Peyer's patch (tissue), 4 donors: Measurements from ENCODE around the gene ABL2. TPM values are rescaled to one million over a fixed set of nuclear protein-coding genes. Genes with fewer than 3 reads are reported as not detected.

Experiments
- DNase-seq, 3 donors: peaks; one replicate each; pipeline ENCODE4 v3.0.0-alpha.2; 2017 to 2019
- H3K27ac ChIP-seq, 4 donors: fragments of 200-600 bp; sonication (generic); one replicate each; pipeline ENCODE4 v1.5.1; 2016 to 2019
- H3K27me3 ChIP-seq, 2 donors: fragments of 200-600 bp; sonication (generic); one replicate each; pipeline ENCODE4 v1.5.1; 2019
- H3K36me3 ChIP-seq, 3 donors: fragments of 200-600 bp; sonication (generic); one replicate each; pipeline ENCODE4 v1.5.1; 2016 to 2019
- H3K4me1 ChIP-seq, 4 donors: fragments of 200-600 bp; sonication (generic); one replicate each; pipeline ENCODE4 v1.5.1; 2016 to 2019
- H3K4me3 ChIP-seq, 4 donors: fragments of 200-600 bp; sonication (generic); 1 replicate in 3 of 4; 2 replicates in 1 of 4; pipeline ENCODE4 v1.5.1; 2016 to 2019; ENCODE audit warnings: mild to moderate bottlenecking in 1 of 4
- H3K9me3 ChIP-seq, 4 donors: fragments of 200-600 bp; sonication (generic); one replicate each; pipeline ENCODE4 v1.5.1; 2016 to 2019; ENCODE audit warnings: mild to moderate bottlenecking in 1 of 4
- POLR2A ChIP-seq, 2 donors: fragments of 450-650 bp; IDR thresholded peaks; one replicate each; pipeline ENCODE4 v1.5.1; 2017; ENCODE audit warnings: antibody characterized with exemption in 2 of 2, mild to moderate bottlenecking in 2 of 2, moderate library complexity in 2 of 2
- total RNA-seq, 4 donors: library from RNA; depleted of rRNA; stranded (reverse); fragments of >200 nt; gene quantifications; one replicate each; pipeline ENCODE4 v1.1.0, GENCODE V29; 2016
- TF ChIP-seq, protein P1 (sequence below), 6 experiments: fragments of 450-650 bp in 4 of 6; fragments of 200-600 bp in 2 of 6; sonication (generic) in 1 of 6; IDR thresholded peaks; one replicate each; pipeline ENCODE4 v1.5.1; 2017 to 2019; ENCODE audit warnings: antibody characterized with exemption in 6 of 6, mild to moderate bottlenecking in 3 of 6, moderate library complexity in 1 of 6

ABL2 gene
- total RNA-seq, 4 donors from 2014 or later = 9.6 to 25.6 (median 12.1) TPM

DNA sequence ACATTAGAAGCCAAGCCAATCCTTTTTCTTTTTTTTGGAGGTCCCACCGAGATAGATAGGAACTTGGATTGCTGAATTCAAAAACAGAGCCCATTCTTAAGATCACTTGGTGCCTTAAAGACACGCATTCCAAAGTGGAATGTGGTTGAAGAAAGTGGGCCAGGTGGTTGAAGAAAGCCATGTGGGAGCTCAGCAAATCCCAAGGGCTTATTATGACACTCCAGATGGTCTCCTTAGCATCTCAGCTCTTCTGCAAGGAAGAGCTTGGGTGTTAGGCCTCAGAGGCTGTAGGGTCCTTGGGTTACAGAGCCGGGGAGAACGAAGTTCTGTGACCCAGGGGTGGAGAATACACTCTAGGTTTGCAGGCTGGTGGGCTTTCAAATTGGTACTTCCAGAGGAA lies 134.1 kb downstream of the ABL2 start:
- Histone ChIP-seq H3K27me3 (no peaks in the 10 kb centered on the region), H3K4me3 (no peak overlapping the region), H3K9me3 (no peaks in the 10 kb centered on the region), H3K27ac (no peak overlapping the region), H3K4me1 (no peaks in the 10 kb centered on the region), H3K36me3 (peaks cover 0 to 70% (median 0%) of the 10 kb centered on the region in 3 donors)
- DNase-seq = no peak
- no peak for TF ChIP-seq POLR2A (IDR thresholded peaks at IDR 0.05)
- TF ChIP-seq, protein P1, sequence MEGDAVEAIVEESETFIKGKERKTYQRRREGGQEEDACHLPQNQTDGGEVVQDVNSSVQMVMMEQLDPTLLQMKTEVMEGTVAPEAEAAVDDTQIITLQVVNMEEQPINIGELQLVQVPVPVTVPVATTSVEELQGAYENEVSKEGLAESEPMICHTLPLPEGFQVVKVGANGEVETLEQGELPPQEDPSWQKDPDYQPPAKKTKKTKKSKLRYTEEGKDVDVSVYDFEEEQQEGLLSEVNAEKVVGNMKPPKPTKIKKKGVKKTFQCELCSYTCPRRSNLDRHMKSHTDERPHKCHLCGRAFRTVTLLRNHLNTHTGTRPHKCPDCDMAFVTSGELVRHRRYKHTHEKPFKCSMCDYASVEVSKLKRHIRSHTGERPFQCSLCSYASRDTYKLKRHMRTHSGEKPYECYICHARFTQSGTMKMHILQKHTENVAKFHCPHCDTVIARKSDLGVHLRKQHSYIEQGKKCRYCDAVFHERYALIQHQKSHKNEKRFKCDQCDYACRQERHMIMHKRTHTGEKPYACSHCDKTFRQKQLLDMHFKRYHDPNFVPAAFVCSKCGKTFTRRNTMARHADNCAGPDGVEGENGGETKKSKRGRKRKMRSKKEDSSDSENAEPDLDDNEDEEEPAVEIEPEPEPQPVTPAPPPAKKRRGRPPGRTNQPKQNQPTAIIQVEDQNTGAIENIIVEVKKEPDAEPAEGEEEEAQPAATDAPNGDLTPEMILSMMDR (IDR thresholded peaks at IDR 0.05) = no peak

DNA sequence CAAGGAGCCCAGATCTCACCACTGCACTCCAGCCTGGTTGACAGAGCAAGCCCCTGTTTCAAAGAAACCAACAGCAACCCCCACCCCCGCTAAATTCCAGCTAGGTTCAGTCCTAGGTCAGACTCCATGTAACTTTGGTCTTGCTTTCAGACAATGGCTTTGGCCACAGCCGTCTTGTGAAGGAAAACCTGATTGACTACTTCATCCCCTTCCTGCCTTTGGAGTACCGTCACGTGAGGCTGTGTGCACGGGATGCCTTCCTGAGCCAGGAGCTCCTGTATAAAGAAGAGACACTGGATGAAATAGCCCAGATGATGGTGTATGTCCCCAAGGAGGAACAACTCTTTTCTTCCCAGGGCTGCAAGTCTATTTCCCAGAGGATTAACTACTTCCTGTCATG lies 134.7 kb downstream of the ABL2 start:
- no peaks in the 10 kb centered on the region for H3K4me1 ChIP-seq
- H3K4me3 ChIP-seq = no peak overlapping the region
- no peak overlapping the region for H3K27ac ChIP-seq
- no peaks in the 10 kb centered on the region for H3K27me3 ChIP-seq
- no peaks in the 10 kb centered on the region for H3K9me3 ChIP-seq
- H3K36me3 ChIP-seq = peaks cover 0 to 75% (median 0%) of the 10 kb centered on the region in 3 donors
- DNase-seq = no peak
- TF ChIP-seq, protein P1 (IDR thresholded peaks at IDR 0.05) = no peak
- TF ChIP-seq POLR2A (IDR thresholded peaks at IDR 0.05) = no peak

DNA sequence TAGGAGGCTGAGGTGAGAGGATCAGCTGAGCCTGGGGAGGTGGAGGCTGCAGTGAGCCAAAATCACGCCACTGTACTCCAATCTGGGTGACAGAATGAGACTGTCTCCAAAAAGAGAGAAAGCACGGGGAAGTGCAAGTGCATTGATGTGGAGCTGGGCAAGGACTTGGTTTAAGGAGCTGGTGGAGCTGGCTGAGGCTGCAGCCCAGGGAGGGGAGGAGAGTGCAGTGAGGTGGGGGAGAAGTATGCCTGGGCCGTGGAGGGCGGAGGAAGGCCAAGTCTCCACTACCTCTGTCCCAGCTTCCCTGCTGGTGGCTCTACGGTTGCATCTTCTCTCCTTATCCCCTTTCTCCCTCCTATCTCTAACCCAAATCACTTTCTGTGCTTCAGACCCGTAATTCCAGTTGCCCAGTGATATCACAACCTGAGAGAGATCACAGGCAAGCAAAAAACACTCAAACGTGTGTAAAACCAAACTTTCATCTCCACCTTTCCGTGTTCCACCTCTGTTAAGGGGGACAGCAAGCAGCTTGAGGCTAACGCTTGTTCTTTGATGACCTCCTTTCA lies 136.5 kb downstream of the ABL2 start:
- no peak for TF ChIP-seq POLR2A (IDR thresholded peaks at IDR 0.05)
- TF ChIP-seq, protein P1 (IDR thresholded peaks at IDR 0.05) = no peak
- H3K36me3 ChIP-seq = peaks cover 0 to 88% (median 0%) of the 10 kb centered on the region in 3 donors
- H3K27me3 ChIP-seq = no peaks in the 10 kb centered on the region
- no peaks in the 10 kb centered on the region for H3K9me3 ChIP-seq
- DNase-seq = no peak
- peaks cover 0 to 7% (median 3%) of the 10 kb centered on the region in 4 donors for H3K4me1 ChIP-seq
- H3K27ac ChIP-seq = no peak overlapping the region
- no peak overlapping the region for H3K4me3 ChIP-seq

DNA sequence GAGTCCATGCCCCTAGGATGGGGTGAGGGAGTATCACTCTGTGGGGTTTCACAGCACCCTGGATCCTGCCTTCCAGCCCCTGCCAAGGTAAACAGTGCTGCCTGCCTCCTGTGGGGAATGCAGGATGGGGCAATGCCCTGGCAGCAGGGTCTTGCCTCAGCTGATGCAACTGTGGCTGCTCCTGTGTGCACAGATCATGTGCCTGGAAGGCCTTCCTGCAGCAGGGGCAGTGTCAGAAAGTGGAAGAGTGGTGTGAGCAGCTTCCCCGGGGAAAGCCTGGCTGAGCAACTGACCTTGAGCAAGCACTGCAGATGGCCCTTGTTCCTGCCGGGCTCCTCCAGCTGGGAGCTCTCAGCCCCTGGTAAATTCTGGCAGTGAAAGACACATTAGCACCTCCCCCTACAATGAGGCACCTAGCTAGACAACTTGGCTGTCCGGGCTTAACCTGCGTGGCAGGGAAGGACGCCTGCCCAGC lies 137.7 kb downstream of the ABL2 start:
- no peak for DNase-seq

DNA sequence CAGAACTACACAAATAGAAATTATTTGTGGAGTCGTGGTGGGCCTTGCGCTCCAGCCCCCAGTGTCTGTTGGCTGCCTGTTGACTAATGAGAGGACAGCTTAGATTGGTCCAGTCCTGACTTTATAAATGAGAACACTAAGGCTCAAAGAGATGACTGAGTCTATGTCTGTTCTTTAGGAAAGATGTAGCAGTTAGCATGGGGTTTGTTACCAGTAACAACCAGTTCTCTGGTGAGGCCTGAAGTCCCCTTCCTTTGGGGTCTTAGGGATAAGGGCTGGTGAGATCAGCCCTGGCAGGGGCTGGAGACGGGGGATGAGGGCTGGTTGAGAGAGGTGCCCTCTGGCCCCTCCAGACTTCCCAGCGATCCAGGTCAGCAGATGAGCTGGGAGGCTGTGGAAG lies 138.6 kb downstream of the ABL2 start:
- no peak overlapping the region for H3K27ac ChIP-seq
- no peak for TF ChIP-seq POLR2A (IDR thresholded peaks at IDR 0.05)
- TF ChIP-seq, protein P1 (IDR thresholded peaks at IDR 0.05) = no peak
- H3K4me1 ChIP-seq = peaks cover 0 to 18% (median 5%) of the 10 kb centered on the region in 4 donors
- DNase-seq = no peak
- no peak overlapping the region for H3K4me3 ChIP-seq
- H3K36me3 ChIP-seq = peaks cover 0 to 79% (median 0%) of the 10 kb centered on the region in 3 donors
- no peaks in the 10 kb centered on the region for H3K9me3 ChIP-seq
- H3K27me3 ChIP-seq = no peaks in the 10 kb centered on the region

More for the DNA sequence above, 137.7 kb downstream of the ABL2 start:
- Histone ChIP-seq H3K36me3 (peaks cover 0 to 84% (median 0%) of the 10 kb centered on the region in 3 donors), H3K4me3 (no peak overlapping the region), H3K27ac (no peak overlapping the region), H3K4me1 (peaks cover 0 to 15% (median 5%) of the 10 kb centered on the region in 4 donors), H3K27me3 (no peaks in the 10 kb centered on the region), H3K9me3 (no peaks in the 10 kb centered on the region)
- TF ChIP-seq POLR2A (IDR thresholded peaks at IDR 0.05) = no peak
- TF ChIP-seq, protein P1 (IDR thresholded peaks at IDR 0.05) = no peak
